OCI-LY7 (cell line): ENCODE data around the gene ZBTB22.

Source experiments
- EZH2phosphoT487 ChIP-seq: fragments of 200-600 bp; sonication (generic); IDR thresholded peaks from 2 replicates; pipeline ENCODE4 v1.6.1; 2018; ENCODE audit warnings: low read depth, borderline replicate concordance, mild to moderate bottlenecking, mixed run types, antibody characterized with exemption, low read length, moderate library complexity, mixed read lengths
- TF ChIP-seq, protein P1 (sequence below): fragments of 200-600 bp; sonication (generic); conservative IDR thresholded peaks from 2 replicates; pipeline ENCODE4 v1.5.1; 2014; ENCODE audit warnings: mild to moderate bottlenecking, antibody characterized with exemption, low read length, moderate library complexity, mixed read lengths

DNA sequence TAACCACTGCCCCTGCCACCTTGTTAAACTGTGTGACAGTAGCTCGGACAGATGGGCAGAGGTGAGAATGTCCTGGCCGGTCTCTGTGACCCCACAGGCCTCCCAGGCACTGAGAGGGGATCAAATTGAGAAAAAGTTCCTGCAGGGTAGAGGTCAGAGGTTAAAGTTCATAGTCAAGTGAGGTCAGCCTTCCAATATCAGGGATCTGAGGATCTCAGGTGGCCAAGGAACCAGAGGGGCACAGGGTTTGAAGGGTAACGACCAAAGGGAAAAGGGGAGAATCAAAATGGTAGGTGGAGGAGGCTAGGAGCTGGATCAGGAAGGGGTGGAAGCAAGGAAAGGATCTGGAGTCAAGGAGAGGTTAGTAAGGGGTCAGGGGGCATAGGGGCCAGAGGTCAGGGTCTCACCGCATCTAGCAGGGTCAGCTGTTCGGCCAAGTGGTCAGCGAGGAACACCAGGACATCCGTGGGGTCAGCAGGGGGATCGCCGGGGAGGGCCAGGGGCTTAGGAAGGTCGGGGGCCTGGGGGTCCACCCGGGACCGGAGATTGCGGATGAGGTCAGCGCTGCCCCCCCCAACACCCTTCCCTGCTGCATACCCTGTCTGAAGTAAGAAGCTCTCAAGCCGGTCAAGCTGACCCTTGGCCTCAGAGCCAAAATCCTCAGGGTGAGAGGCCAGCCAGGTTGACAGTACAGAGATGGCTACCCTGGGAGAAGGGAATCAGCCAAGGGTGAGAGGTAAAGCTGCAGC lies 21.7 kb downstream of the ZBTB22 start:
- TF ChIP-seq, protein P1, sequence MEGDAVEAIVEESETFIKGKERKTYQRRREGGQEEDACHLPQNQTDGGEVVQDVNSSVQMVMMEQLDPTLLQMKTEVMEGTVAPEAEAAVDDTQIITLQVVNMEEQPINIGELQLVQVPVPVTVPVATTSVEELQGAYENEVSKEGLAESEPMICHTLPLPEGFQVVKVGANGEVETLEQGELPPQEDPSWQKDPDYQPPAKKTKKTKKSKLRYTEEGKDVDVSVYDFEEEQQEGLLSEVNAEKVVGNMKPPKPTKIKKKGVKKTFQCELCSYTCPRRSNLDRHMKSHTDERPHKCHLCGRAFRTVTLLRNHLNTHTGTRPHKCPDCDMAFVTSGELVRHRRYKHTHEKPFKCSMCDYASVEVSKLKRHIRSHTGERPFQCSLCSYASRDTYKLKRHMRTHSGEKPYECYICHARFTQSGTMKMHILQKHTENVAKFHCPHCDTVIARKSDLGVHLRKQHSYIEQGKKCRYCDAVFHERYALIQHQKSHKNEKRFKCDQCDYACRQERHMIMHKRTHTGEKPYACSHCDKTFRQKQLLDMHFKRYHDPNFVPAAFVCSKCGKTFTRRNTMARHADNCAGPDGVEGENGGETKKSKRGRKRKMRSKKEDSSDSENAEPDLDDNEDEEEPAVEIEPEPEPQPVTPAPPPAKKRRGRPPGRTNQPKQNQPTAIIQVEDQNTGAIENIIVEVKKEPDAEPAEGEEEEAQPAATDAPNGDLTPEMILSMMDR: no peak
- no peak for TF ChIP-seq EZH2phosphoT487
